Measurements from ENCODE around the gene TBX4.

DNA sequence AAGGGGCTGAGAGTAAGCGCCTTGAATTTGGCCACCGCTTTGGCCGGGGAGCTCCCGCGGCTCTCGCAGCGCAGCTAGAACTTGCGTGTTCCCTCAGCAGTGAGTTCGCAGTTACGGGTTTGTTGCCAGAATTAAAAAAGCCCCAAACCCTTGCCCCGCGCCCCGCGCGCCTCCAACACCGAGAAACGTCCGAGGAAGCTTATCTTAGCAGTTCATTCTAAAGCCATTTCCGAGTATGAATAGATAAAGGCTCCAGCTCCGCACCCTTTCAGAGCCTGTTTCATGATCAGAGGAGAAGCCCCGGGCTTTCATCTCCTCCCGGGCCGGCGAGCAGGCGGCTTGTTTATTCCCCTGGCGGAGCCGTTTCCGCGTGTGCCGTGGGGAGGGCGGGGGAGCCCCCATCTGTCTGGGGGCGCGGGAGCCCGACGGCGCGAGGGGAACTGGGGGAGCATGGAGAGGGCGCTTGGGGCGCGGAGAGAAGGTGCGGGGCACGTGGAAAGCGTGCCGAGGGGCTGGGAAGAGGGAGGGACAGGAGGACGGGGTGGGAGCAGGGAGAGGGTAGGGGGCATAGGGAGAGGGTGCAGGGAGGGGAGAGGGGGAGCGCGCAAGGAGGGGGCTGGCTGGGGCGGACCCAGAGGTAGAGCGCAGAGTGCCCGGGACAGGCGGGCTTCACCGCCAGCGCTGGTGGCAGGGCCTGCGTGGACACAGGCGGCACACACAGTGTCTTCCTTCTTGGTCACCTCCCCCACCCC, 9.9 kb downstream of the TBX4 start:
- TF ChIP-seq POLR2A (IDR thresholded peaks at IDR 0.05), result no peak
- TF ChIP-seq, protein P1, sequence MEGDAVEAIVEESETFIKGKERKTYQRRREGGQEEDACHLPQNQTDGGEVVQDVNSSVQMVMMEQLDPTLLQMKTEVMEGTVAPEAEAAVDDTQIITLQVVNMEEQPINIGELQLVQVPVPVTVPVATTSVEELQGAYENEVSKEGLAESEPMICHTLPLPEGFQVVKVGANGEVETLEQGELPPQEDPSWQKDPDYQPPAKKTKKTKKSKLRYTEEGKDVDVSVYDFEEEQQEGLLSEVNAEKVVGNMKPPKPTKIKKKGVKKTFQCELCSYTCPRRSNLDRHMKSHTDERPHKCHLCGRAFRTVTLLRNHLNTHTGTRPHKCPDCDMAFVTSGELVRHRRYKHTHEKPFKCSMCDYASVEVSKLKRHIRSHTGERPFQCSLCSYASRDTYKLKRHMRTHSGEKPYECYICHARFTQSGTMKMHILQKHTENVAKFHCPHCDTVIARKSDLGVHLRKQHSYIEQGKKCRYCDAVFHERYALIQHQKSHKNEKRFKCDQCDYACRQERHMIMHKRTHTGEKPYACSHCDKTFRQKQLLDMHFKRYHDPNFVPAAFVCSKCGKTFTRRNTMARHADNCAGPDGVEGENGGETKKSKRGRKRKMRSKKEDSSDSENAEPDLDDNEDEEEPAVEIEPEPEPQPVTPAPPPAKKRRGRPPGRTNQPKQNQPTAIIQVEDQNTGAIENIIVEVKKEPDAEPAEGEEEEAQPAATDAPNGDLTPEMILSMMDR (IDR thresholded peaks at IDR 0.05), result no peak

All from breast epithelium (tissue), 3 donors.